CD4-positive, alpha-beta T cell treated with Interleukin-2 at 100 ng/mL for 4 hours (primary cell): ENCODE measurements around the gene PRKCE.

Experiments used
- DNase-seq: peaks from one replicate; pipeline ENCODE4 v3.0.0-alpha.2; 2020; ENCODE audit warnings: low spot score

PRKCE gene

DNA sequence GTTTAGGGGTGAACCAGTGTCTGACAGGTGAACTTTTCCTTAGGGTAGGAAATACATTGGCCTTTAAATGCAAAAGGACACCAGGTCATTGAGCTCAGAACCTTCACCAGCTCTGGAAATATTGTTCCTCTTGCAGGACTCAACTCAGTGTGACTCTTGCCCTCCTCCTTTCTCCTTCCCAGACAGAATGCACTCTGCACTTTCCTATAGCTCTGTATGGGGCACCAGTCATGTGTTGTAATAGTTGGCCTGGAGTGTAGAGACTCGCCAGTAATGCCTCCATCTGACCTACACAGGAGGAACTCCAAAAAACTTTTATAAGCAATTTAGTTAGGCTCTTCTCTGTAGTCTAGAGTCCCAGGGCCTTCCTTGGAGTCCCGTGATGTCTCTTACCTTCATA is 397.2 kb downstream of the PRKCE start:
- no peak for DNase-seq

GRCh38 chr2:46050027-46050426 is 398.6 kb downstream of the PRKCE start:
- DNase-seq: no peak

DNA sequence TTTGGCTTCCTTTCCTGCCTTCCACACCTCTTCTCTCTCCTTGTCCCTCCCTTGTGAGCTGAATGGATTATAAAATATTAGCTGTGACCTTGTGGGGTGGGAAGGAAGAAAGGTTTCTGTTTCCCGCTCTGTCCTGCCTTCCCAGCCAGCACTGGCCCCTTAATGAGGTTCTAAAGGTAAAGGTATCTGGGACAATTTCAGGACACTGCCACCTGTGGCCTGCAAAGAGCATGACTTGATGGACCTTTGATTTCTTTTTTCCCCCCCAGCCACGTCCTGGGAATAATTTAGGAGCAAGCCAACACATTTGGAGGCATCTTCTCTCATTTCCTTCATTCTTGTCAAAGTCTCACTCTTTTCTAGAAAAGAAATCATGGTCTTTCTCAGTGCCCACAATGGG is 399.0 kb downstream of the PRKCE start:
- no peak for DNase-seq

DNA sequence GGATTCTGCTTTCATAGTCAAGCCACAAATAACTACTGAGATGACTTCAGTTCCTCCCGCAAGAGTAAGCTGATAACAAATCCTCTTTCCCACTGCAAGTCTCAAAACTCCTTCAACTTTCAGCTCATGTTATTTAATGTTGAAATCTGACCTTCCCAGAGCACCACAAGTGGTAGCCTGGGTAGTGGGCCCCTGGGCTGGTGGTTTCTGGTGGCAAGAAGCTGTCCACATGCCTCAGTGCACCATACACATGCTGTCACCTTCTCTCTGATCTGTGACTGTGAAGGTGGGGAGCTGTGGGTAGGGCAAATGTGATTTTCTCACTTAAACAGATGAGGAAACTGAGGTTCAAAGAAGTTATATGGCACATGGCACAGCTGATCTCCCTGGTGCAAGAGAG is 399.6 kb downstream of the PRKCE start:
- DNase-seq: no peak

- no peak for DNase-seq
Observed at GRCh38 chr2:46053564-46053963, 402.1 kb downstream of the PRKCE start.

- no peak for DNase-seq
Observed at GRCh38 chr2:46056541-46056940, 405.1 kb downstream of the PRKCE start.

DNA sequence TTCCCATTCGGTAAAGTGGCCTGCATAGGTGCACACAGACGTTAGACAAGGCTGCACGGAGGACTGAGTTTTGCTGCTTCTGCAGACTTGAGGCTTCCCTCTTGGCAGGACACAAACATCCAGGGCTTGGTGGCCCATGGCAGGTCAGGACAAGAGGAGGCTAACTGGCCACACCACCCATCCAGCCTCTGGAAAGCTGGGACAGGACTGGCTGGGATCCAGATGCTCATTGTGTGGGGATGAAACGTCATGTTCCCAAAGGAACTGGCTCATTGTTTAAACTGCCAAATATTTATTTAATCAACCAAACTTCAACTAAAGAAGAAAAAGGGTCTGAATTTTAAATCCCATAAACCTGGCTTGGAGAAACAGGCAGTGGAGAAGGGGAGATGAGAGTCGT is 406.7 kb downstream of the PRKCE start:
- no peak for DNase-seq

- DNase-seq: peak; percentile 64
Observed at GRCh38 chr2:46062637-46063412, 411.4 kb downstream of the PRKCE start.

GRCh38 chr2:46064396-46064795 is 412.9 kb downstream of the PRKCE start:
- no peak for DNase-seq

- DNase-seq: no peak
Observed at GRCh38 chr2:46065152-46065551, 413.7 kb downstream of the PRKCE start.

GRCh38 chr2:46066116-46066515 is 414.6 kb downstream of the PRKCE start:
- no peak for DNase-seq

- no peak for DNase-seq
Observed at GRCh38 chr2:46066601-46067000, 415.1 kb downstream of the PRKCE start.

GRCh38 chr2:46067062-46067461 is 415.6 kb downstream of the PRKCE start:
- no peak for DNase-seq

- no peak for DNase-seq
Observed at GRCh38 chr2:46067501-46068305, 416.2 kb downstream of the PRKCE start.

GRCh38 chr2:46068636-46069035 is 417.2 kb downstream of the PRKCE start:
- DNase-seq: no peak

DNA sequence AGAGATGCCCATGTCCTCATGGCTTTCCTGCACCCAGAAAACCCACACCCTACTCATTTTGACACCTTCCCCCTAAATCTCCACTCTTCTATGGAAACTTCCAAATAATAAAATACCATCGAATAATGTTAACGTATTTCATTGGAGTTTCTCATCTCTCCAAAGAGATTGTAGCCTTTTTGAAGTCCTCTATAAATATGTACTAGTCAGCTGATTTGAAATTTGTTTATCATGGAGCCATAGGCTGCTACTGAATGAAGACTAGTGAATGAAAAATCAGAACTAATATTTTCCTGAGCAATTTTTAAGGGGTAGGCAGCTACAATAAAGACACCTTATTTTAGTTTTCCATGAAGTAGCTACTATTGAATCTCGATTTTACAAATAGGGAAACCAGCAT is 419.6 kb downstream of the PRKCE start:
- DNase-seq: no peak

- no peak for DNase-seq
Observed at GRCh38 chr2:46072101-46072820, 420.8 kb downstream of the PRKCE start.

DNA sequence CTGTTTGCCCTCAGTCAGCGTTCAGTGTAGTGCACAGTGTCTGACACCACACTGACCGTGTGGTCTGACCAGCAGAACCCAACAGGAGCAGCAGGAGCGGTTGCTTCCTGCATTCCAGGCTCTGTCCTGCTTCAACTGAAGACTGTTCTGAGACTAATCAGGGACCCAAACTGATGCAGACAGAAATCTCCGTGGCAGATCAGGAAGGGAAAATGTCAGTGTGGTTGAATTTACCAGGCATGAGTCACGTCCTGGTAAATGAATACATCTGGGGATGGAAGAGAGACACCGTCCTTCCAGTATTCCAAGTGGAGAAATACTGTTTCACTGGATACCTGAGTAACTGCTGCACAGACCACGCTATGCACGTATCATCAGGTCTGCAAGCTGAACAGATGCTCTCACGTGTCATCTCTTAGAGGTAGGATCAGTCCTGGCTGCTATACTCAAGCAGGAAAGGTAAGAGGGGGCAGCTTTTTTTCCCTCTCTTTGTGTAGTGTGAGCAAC is 422.1 kb downstream of the PRKCE start:
- no peak for DNase-seq

DNA sequence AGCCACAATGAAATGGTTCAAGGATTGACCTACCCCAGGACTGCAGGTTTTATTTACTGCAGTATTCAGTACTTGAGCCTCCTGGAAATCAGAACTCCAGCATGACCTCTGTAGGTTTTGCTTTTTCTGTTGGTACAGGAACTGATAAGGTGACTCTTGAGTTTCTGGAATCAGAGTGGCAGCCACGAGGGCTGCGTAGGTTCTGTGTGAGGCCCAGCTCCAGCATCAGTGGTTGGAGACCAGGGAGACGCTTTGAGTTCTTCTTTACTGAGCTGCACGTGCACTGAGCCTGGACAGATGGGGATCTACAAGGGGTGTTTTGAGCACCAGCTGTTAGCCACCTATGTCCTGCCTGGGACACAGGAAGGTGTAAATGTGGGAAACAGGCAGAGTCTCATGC is 423.0 kb downstream of the PRKCE start:
- no peak for DNase-seq

DNA sequence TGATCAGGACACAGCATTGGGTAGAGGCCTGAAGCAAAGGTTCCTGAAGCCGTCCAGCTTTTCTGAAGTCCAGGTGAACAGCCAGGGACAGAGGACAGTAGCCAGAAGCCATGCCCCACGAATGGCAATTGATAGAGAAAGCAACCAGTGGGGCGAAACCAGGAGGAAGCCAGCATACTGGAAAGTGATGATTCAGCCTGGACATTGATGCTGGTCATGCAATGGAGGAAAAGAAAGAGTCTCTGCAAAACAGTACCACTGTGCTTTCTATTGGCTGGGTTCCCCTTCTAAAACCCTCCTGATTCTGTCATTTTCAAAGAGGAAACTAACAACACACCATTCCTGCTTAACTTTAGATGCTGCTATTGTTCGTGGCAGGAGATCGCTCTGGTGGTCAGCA is 424.4 kb downstream of the PRKCE start:
- no peak for DNase-seq

GRCh38 chr2:46076251-46076650 is 424.8 kb downstream of the PRKCE start:
- no peak for DNase-seq

GRCh38 chr2:46076875-46077274 is 425.4 kb downstream of the PRKCE start:
- DNase-seq: no peak
